Calu3 (cell line): ENCODE results near the gene BAD. TPM values are rescaled to one million over a fixed set of nuclear protein-coding genes. Genes with fewer than 3 reads are reported as not detected.

Experiments
- BruUV-seq: library from RNA; stranded (reverse); fragments of 400-500 nt; replicated peaks from 2 replicates; lab custom pipeline; 2021; lab: Mats Ljungman, UMichigan
- CTCF ChIA-PET: fragments of 300-600 bp; sonication (Branson Sonifier 250); formaldehyde crosslinking; loops from one replicate; lab custom pipeline; 2022; ENCODE audit warnings: antibody characterized with exemption; lab: Charles Lee
- DNase-seq: peaks from one replicate; pipeline ENCODE4 v3.0.0; 2022
- H3K27ac Mint-ChIP-seq: one replicate; pipeline ENCODE4 v1.8.0; 2022; ENCODE audit warnings: mixed read lengths; ENCODE audit not compliant: unreplicated experiment
- H3K27me3 Mint-ChIP-seq: one replicate; pipeline ENCODE4 v1.8.0; 2022; ENCODE audit warnings: mixed read lengths; ENCODE audit not compliant: unreplicated experiment
- H3K36me3 Mint-ChIP-seq: one replicate; pipeline ENCODE4 v1.8.0; 2022; ENCODE audit warnings: mild to moderate bottlenecking, moderate library complexity, mixed read lengths; ENCODE audit not compliant: insufficient read depth, unreplicated experiment
- H3K4me1 Mint-ChIP-seq: one replicate; pipeline ENCODE4 v1.8.0; 2022; ENCODE audit warnings: mild to moderate bottlenecking, low read depth, mixed read lengths; ENCODE audit not compliant: unreplicated experiment
- H3K4me3 Mint-ChIP-seq: one replicate; pipeline ENCODE4 v1.8.0; 2022; ENCODE audit warnings: mild to moderate bottlenecking, low read depth, moderate library complexity, mixed read lengths; ENCODE audit not compliant: unreplicated experiment
- H3K9me3 Mint-ChIP-seq: one replicate; pipeline ENCODE4 v1.8.0; 2022; ENCODE audit warnings: low read depth, mixed read lengths; ENCODE audit not compliant: unreplicated experiment
- intact Hi-C: fragments of 100-400 bp; cut with micrococcal nuclease; formaldehyde crosslinking; loops from one replicate; pipeline ENCODE4 v1.10.0; 2022; ENCODE audit not compliant: unreplicated experiment
- total RNA-seq: library from RNA; stranded (reverse); gene quantifications from 2 replicates; pipeline ENCODE4 v1.2.3, GENCODE V29; 2022
- TF ChIP-seq, protein P1 (sequence below): fragments of 200-600 bp; IDR thresholded peaks from one replicate; pipeline ENCODE4 v1.8.0; 2022; ENCODE audit warnings: antibody characterized with exemption; ENCODE audit not compliant: unreplicated experiment

BAD gene
- total RNA-seq, 1 experiment from 2014 or later = 30.2 TPM

DNA sequence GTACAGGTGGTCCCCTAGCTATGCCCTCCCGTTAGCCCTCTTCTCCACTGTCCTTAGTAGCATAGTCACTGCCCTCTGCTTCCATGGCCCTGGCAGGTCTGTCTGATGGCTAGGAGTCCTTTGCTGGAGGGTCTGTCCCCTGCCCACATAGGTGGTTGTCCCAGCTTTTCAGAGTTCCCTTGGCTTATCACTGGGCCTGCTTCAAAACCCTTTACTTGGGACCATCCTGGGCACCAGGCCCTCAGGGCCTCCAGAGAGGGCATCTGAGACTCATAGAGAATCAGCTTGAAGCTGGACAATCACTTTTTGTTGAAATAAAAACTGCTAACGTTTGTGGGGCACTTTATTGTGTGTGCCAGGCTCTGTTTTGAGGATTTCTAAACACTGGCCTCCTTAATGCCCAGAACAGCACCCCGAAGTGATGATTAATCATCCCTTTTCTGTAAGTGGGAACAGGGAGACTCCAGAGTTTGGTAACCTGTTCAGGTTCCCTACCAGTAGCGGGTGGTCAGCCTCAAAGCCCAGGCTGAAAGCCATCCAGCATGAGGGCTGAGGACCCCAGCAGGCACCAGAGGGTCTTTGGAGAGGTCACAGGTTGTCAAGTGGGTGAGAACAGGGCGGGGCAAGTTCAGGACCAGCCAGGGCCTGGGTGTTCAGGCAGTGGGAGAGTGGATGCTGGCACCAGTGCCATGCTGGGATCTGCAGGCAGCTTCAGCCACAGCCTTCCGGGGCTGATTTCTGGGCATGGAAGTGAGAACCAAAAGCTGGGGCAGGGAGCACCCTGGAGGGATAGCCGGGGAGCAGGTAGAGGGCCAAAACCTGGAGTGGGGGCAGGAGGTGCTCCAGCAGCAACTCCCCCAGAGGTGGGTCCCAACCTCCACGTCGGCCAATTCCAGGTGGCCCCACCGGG lies 6.1 kb upstream of the BAD start:
- DNase-seq = no peak
- intact Hi-C loops = no loop called here
- Mint-ChIP-seq H3K27ac (no peak overlapping the region), H3K9me3 (no peaks in the 10 kb centered on the region), H3K27me3 (peaks cover 63% of the 10 kb centered on the region), H3K4me3 (peak overlapping the region; percentile 12), H3K4me1 (peaks cover 17% of the 10 kb centered on the region), H3K36me3 (peaks cover 14% of the 10 kb centered on the region)
- TF ChIP-seq, protein P1, sequence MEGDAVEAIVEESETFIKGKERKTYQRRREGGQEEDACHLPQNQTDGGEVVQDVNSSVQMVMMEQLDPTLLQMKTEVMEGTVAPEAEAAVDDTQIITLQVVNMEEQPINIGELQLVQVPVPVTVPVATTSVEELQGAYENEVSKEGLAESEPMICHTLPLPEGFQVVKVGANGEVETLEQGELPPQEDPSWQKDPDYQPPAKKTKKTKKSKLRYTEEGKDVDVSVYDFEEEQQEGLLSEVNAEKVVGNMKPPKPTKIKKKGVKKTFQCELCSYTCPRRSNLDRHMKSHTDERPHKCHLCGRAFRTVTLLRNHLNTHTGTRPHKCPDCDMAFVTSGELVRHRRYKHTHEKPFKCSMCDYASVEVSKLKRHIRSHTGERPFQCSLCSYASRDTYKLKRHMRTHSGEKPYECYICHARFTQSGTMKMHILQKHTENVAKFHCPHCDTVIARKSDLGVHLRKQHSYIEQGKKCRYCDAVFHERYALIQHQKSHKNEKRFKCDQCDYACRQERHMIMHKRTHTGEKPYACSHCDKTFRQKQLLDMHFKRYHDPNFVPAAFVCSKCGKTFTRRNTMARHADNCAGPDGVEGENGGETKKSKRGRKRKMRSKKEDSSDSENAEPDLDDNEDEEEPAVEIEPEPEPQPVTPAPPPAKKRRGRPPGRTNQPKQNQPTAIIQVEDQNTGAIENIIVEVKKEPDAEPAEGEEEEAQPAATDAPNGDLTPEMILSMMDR = no peak
- no TSS peak for BruUV-seq
- CTCF ChIA-PET = interaction anchor here (0.8 to 1.2 kb wide), 2 partner anchors 8 to 86 kb away, joined by 3 to 4 read pairs; no protein-coding TSS in a partner anchor

DNA sequence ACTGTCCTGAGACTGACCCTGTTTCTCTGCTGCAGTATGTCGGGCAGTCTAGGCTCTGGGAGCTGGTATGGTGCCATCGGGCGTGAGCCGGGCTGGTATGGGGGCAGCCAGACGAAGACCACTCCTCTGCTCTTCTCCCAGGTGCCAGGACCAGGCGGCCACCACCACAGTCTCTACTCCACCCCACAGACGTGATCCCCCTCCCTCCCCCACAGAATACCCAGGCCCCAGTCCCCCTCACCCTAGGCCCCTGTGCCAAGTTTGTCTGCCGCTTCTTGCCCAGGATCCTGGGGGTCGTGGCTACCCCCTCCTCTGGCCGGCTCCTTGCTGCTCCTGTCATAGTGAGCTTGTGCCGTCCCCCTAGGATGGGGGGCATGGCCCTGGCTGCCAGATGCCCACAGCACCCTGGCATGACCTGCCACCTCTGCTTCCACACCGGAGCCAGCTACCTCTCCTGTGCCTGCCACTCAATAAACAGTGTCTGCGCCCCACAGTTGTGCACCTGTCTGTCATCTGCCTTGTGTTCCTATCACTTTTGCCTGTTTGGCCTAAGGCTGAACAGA lies 4.6 kb upstream of the BAD start:
- CTCF ChIA-PET = interaction anchor here (0.7 to 1.4 kb wide), 2 partner anchors 12 to 31 kb away, joined by 3 to 5 read pairs; no protein-coding TSS in a partner anchor
- no peak for DNase-seq
- peaks cover 47% of the 10 kb centered on the region for H3K27me3 Mint-ChIP-seq
- no peak overlapping the region for H3K4me3 Mint-ChIP-seq
- H3K27ac Mint-ChIP-seq = no peak overlapping the region
- H3K4me1 Mint-ChIP-seq = peaks cover 17% of the 10 kb centered on the region
- peaks cover 29% of the 10 kb centered on the region for H3K36me3 Mint-ChIP-seq
- intact Hi-C loops = no loop called here
- no TSS peak for BruUV-seq
- H3K9me3 Mint-ChIP-seq = no peaks in the 10 kb centered on the region
- TF ChIP-seq, protein P1 = no peak

DNA sequence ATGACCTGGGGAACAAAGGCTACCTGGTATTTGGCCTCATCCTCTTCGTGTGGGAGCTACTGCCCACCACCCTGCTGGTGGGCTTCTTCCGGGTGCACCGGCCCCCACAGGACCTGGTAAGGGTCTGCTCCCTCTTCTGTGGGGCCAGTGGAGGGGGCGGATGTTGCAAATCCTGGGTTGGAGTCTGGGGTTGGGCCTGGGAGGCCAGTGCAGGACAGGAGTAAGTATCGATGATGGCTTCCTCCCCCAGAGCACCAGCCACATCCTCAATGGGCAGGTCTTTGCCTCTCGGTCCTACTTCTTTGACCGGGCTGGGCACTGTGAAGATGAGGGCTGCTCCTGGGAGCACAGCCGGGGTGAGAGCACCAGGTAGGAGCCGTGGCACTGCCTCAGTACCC lies 3.9 kb upstream of the BAD start:
- DNase-seq = no peak
- intact Hi-C loops = no loop called here
- TF ChIP-seq, protein P1 = no peak
- Mint-ChIP-seq H3K27ac (no peak overlapping the region), H3K9me3 (no peaks in the 10 kb centered on the region), H3K4me3 (no peak overlapping the region), H3K4me1 (peaks cover 17% of the 10 kb centered on the region), H3K36me3 (peaks cover 34% of the 10 kb centered on the region), H3K27me3 (peaks cover 40% of the 10 kb centered on the region)
- no TSS peak for BruUV-seq
- CTCF ChIA-PET = no interaction called here

DNA sequence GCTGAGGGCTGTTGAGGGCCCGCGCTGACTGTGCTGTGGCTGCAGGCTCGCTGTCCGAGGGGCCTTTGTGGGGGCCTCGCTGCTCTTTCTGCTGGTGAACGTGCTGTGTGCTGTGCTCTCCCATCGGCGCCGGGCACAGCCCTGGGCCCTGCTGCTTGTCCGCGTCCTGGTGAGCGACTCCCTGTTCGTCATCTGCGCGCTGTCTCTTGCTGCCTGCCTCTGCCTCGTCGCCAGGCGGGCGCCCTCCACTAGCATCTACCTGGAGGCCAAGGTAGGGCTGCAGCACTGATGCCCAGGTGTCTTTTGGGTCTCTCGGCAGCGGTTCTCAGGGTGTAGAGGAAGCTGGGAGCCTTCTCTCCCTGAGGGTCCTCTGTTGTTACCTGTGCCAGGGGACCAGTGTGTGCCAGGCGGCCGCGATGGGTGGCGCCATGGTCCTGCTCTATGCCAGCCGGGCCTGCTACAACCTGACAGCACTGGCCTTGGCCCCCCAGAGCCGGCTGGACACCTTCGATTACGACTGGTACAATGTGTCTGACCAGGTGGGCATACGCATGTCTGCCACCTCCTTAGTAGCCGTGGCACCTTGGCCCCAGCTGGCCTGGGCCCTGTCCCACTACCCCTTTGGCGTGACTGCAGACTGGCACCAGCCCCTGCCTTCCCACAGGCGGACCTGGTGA lies 3.3 kb upstream of the BAD start:
- no peak overlapping the region for H3K4me3 Mint-ChIP-seq
- CTCF ChIA-PET = no interaction called here
- H3K4me1 Mint-ChIP-seq = peaks cover 17% of the 10 kb centered on the region
- intact Hi-C loops = no loop called here
- no peak overlapping the region for H3K27ac Mint-ChIP-seq
- peaks cover 35% of the 10 kb centered on the region for H3K27me3 Mint-ChIP-seq
- no peak for DNase-seq
- H3K36me3 Mint-ChIP-seq = peaks cover 34% of the 10 kb centered on the region
- no TSS peak for BruUV-seq
- no peaks in the 10 kb centered on the region for H3K9me3 Mint-ChIP-seq
- TF ChIP-seq, protein P1 = no peak
